NAMALWA (cell line): Measurements from ENCODE around the gene SWI5.
"Not testable (repeated sequence)": the region's sequence is repeated elsewhere in the genome, so short reads cannot be mapped to it uniquely, and the experiment has no call there.

Experiments used
- DNase-seq: peaks from one replicate; pipeline ENCODE4 v3.0.0-alpha.2; 2015; ENCODE audit warnings: low spot score

Gene SWI5

GRCh38 chr9:128276008-128276573 lies at the start of gene SWI5:
SWI5 (plus strand) TSS chr9:128276276.
- peak; percentile 100 for DNase-seq

GRCh38 chr9:128226412-128226801 lies 49.7 kb upstream of the SWI5 start:
- DNase-seq = no peak

- not testable (repeated sequence) for DNase-seq
Measured at GRCh38 chr9:128230897-128231296, 45.2 kb upstream of the SWI5 start.

GRCh38 chr9:128231638-128232527 lies 44.2 kb upstream of the SWI5 start:
- no peak for DNase-seq

GRCh38 chr9:128232528-128233428 lies 43.3 kb upstream of the SWI5 start:
- no peak for DNase-seq

GRCh38 chr9:128233817-128234406 lies 42.2 kb upstream of the SWI5 start:
- no peak for DNase-seq

- DNase-seq = no peak
Measured at GRCh38 chr9:128242124-128242523, 34.0 kb upstream of the SWI5 start.

GRCh38 chr9:128242828-128243214 lies 33.3 kb upstream of the SWI5 start:
- no peak for DNase-seq

- no peak for DNase-seq
Measured at GRCh38 chr9:128243215-128244018, 32.7 kb upstream of the SWI5 start.

GRCh38 chr9:128244091-128244836 lies 31.8 kb upstream of the SWI5 start:
- DNase-seq = no peak

GRCh38 chr9:128244837-128245231 lies 31.2 kb upstream of the SWI5 start:
- peak; percentile 66 for DNase-seq

- no peak for DNase-seq
Measured at GRCh38 chr9:128245421-128246151, 30.5 kb upstream of the SWI5 start.

GRCh38 chr9:128246471-128246870 lies 29.6 kb upstream of the SWI5 start:
- DNase-seq = no peak

- DNase-seq = no peak
Measured at GRCh38 chr9:128247226-128247803, 28.8 kb upstream of the SWI5 start.

GRCh38 chr9:128249558-128249907 lies 26.5 kb upstream of the SWI5 start:
- peak; percentile 34 for DNase-seq

- peak; percentile 89 for DNase-seq
Measured at GRCh38 chr9:128249908-128250838, 25.9 kb upstream of the SWI5 start.

- DNase-seq = no peak
Measured at GRCh38 chr9:128250839-128251731, 25.0 kb upstream of the SWI5 start.

- DNase-seq = no peak
Measured at GRCh38 chr9:128251732-128252100, 24.4 kb upstream of the SWI5 start.
